AG04449 (cell line): Measurements from ENCODE around the gene MITF.

Experiments used
- CTCF ChIA-PET: fragments of 350-600 bp; formaldehyde crosslinking; extraction: SDS; loops from one replicate; lab custom pipeline; 2021; ENCODE audit warnings: antibody characterized with exemption; lab: Yijun Ruan, JAX
- POLR2A ChIA-PET: fragments of 400-600, 350-600 bp; formaldehyde crosslinking; extraction: SDS; loops from one replicate; lab custom pipeline; 2020; ENCODE audit warnings: antibody characterized with exemption, inconsistent platforms; lab: Yijun Ruan, JAX
- DNase-seq: peaks from one replicate; pipeline ENCODE4 v3.0.0-alpha.2; 2010; ENCODE audit warnings: low read depth, low spot score
- H3K4me3 ChIP-seq: 2 replicates; pipeline ENCODE4 v1.5.1; 2011; ENCODE audit warnings: low read depth, mild to moderate bottlenecking, control low read depth, low read length
- TF ChIP-seq, protein P1 (sequence below): IDR thresholded peaks from one replicate; pipeline ENCODE4 v1.5.1; 2011; ENCODE audit warnings: mild to moderate bottlenecking, moderate library complexity, low read length, control low read depth, inconsistent platforms; ENCODE audit not compliant: insufficient read depth; ENCODE audit errors: missing control alignments

The MITF gene

GRCh38 chr3:70006089-70006488 is 266.8 kb downstream of the MITF start:
- ChIA-PET POLR2A (no interaction called here), CTCF (no interaction called here)
- no peak overlapping the region for H3K4me3 ChIP-seq
- TF ChIP-seq, protein P1, sequence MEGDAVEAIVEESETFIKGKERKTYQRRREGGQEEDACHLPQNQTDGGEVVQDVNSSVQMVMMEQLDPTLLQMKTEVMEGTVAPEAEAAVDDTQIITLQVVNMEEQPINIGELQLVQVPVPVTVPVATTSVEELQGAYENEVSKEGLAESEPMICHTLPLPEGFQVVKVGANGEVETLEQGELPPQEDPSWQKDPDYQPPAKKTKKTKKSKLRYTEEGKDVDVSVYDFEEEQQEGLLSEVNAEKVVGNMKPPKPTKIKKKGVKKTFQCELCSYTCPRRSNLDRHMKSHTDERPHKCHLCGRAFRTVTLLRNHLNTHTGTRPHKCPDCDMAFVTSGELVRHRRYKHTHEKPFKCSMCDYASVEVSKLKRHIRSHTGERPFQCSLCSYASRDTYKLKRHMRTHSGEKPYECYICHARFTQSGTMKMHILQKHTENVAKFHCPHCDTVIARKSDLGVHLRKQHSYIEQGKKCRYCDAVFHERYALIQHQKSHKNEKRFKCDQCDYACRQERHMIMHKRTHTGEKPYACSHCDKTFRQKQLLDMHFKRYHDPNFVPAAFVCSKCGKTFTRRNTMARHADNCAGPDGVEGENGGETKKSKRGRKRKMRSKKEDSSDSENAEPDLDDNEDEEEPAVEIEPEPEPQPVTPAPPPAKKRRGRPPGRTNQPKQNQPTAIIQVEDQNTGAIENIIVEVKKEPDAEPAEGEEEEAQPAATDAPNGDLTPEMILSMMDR: no peak
- no peak for DNase-seq

DNA sequence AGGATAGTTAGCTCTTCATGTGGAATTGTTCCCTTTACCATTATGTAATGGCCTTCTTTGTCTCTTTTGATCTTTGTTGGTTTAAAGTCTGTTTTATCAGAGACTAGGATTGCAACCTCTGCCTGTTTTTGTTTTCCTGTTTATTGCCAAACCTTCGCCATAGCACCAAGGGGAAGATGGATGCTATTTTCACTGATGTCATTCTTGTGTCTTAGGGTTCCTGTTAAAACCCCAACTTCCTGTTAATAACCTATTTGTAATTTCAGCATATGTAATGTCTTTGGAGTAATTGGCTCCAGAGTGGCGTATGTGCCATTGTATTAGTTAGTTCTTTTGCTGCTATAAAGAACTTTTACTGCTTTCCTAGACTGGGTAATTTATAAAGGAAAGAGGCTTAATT is 271.1 kb downstream of the MITF start:
- no peak for DNase-seq
- TF ChIP-seq, protein P1: no peak
- H3K4me3 ChIP-seq: no peak overlapping the region
- ChIA-PET POLR2A (no interaction called here), CTCF (no interaction called here)

DNA sequence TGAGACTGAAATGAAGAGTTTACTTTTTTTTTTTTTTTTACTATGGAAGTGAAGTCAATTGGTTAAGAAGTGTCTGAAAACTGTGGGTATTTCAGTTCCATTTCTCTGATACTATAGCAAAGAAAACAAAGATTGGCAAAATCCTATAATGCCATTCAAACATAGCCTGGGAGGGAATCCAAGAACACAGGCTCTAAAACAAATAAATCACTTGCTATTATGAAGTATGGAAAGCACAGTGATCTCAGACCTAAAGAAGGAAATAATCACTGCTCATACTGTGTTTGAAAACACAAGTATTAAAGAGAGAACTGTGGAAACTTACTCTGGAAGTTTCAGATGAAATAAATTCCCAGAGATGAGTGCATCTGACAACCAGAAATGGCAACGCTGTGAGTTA is 272.3 kb downstream of the MITF start:
- H3K4me3 ChIP-seq: no peak overlapping the region
- TF ChIP-seq, protein P1: no peak
- ChIA-PET POLR2A (no interaction called here), CTCF (no interaction called here)
- no peak for DNase-seq
